ENCODE data around the gene SEZ6L2. TPM values are rescaled to one million over a fixed set of nuclear protein-coding genes. Genes with fewer than 3 reads are reported as not detected.

SEZ6L2 gene
- total and polyA plus RNA-seq, 9 of the 15 experiments (the other 6 are each of a cell fraction or from before 2014, with no cell fraction given): 0.10 to 2.1 (median 0.72) TPM

DNA sequence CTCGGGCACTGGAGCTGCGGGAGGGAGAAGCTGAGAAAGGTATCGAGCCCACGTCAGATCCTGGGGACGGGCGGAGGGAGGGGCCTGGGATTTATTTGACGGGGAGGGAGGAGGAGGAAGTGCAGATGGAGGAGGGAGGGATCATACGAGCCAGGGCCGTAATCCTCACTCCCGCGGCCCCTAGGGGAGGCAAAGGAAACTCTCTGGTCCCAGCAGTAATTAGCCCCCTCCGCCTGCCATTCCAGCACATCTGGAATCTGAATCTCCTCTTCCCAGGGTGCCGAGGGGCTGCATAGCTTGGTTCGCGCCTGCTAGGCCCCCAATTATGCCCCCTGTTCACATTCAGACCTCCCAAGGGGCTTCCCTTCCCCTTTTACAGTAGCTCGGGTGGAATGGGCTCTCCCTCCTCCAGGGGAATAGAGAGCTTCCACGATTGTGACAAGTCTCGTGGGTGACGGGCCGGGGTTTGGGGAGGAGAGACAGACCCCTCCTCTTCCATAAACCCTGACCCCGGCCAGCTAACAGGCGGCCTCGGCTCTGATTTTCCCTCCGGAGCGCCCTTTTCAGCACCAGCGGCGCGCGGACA is at the start of gene SEZ6L2 (continued):
- no peak for TF ChIP-seq ZNF583 (CRISPR knock-in tag; IDR thresholded peaks at IDR 0.05)
- 0 out of 4 replicates have a peak, but pooled peaks of 1 of the 2 experiments have one; percentile 61 for TF ChIP-seq SRF (CRISPR knock-in tag; IDR thresholded peaks at IDR 0.05)
- TF ChIP-seq ZNF140 (CRISPR knock-in tag; IDR thresholded peaks at IDR 0.05): no peak
- TF ChIP-seq, protein P1, sequence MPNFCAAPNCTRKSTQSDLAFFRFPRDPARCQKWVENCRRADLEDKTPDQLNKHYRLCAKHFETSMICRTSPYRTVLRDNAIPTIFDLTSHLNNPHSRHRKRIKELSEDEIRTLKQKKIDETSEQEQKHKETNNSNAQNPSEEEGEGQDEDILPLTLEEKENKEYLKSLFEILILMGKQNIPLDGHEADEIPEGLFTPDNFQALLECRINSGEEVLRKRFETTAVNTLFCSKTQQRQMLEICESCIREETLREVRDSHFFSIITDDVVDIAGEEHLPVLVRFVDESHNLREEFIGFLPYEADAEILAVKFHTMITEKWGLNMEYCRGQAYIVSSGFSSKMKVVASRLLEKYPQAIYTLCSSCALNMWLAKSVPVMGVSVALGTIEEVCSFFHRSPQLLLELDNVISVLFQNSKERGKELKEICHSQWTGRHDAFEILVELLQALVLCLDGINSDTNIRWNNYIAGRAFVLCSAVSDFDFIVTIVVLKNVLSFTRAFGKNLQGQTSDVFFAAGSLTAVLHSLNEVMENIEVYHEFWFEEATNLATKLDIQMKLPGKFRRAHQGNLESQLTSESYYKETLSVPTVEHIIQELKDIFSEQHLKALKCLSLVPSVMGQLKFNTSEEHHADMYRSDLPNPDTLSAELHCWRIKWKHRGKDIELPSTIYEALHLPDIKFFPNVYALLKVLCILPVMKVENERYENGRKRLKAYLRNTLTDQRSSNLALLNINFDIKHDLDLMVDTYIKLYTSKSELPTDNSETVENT (CRISPR knock-in tag; IDR thresholded peaks at IDR 0.05): no peak
- TF ChIP-seq RBBP5 (IDR thresholded peaks at IDR 0.05; ENCODE audit: borderline replicate concordance, insufficient read depth, low read length, poor library complexity, severe bottlenecking): no peak
- TF ChIP-seq, protein P2, sequence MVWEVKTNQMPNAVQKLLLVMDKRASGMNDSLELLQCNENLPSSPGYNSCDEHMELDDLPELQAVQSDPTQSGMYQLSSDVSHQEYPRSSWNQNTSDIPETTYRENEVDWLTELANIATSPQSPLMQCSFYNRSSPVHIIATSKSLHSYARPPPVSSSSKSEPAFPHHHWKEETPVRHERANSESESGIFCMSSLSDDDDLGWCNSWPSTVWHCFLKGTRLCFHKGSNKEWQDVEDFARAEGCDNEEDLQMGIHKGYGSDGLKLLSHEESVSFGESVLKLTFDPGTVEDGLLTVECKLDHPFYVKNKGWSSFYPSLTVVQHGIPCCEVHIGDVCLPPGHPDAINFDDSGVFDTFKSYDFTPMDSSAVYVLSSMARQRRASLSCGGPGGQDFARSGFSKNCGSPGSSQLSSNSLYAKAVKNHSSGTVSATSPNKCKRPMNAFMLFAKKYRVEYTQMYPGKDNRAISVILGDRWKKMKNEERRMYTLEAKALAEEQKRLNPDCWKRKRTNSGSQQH (CRISPR knock-in tag; IDR thresholded peaks at IDR 0.05): no peak
- TF ChIP-seq CXXC5 (CRISPR knock-in tag; IDR thresholded peaks at IDR 0.05): no peak; the same call in 1 of the 2 replicates
- TF ChIP-seq PRMT5 (CRISPR knock-in tag; IDR thresholded peaks at IDR 0.05): 0 out of 2 replicates have a peak, but pooled peaks have one; percentile 34
- no peak for TF ChIP-seq MYNN (IDR thresholded peaks at IDR 0.05)
- 0 out of 2 replicates have a peak, but pooled peaks have one; percentile 11 for TF ChIP-seq MYNN (CRISPR knock-in tag; IDR thresholded peaks at IDR 0.05)
- TF ChIP-seq HMG20B (CRISPR knock-in tag; IDR thresholded peaks at IDR 0.05): no peak
- TF ChIP-seq POLR3G (IDR thresholded peaks at IDR 0.05; ENCODE audit: extremely low read depth, insufficient read length, insufficient replicate concordance): no peak
- no peak for TF ChIP-seq ZNF384 (IDR thresholded peaks at IDR 0.05; ENCODE audit: low read depth, low read length)
- peak in 1 of 2 experiments; percentile 86; a peak in 1 of 4 replicates for TF ChIP-seq RCOR1 (IDR thresholded peaks at IDR 0.05; ENCODE audit: borderline replicate concordance in 1 of 2, low read depth in 2 of 2, low read length in 2 of 2)
- no peak for TF ChIP-seq ZNF57 (CRISPR knock-in tag; IDR thresholded peaks at IDR 0.05)
- TF ChIP-seq ZNF444 (CRISPR knock-in tag; IDR thresholded peaks at IDR 0.05): no peak
- TF ChIP-seq KAT8 (IDR thresholded peaks at IDR 0.05; ENCODE audit: low read depth): no peak
- TF ChIP-seq ZNF445 (CRISPR knock-in tag; IDR thresholded peaks at IDR 0.05; ENCODE audit: low read depth): no peak
- TF ChIP-seq HDGF (IDR thresholded peaks at IDR 0.05): no peak
- TF ChIP-seq HDAC6 (IDR thresholded peaks at IDR 0.05; ENCODE audit: low read depth, low read length): no peak
- TF ChIP-seq NFYB (IDR thresholded peaks at IDR 0.05; ENCODE audit: extremely low read depth, insufficient read length): no peak
- TF ChIP-seq NRF1 (conservative IDR thresholded peaks at IDR 0.05 in 1 of 2, IDR thresholded peaks at IDR 0.05 in 1 of 2): 0 out of 4 replicates have a peak, but pooled peaks of 1 of the 2 experiments have one; percentile 12
- no peak for TF ChIP-seq U2AF2 (optimal IDR thresholded peaks at IDR 0.05; ENCODE audit: low read depth, low read length)
- no peak for TF ChIP-seq RBM15 (IDR thresholded peaks at IDR 0.05; ENCODE audit: insufficient read depth, low read length)
- no peak for TF ChIP-seq ZNF696 (CRISPR knock-in tag; conservative IDR thresholded peaks at IDR 0.05)
- TF ChIP-seq TAL1 (IDR thresholded peaks at IDR 0.05): no peak
- no peak for TF ChIP-seq SMARCE1 (IDR thresholded peaks at IDR 0.05)
- TF ChIP-seq ZNF707 (CRISPR knock-in tag; conservative IDR thresholded peaks at IDR 0.05): no peak
- no peak for TF ChIP-seq TRIM28 (IDR thresholded peaks at IDR 0.05)

All from K562 (cell line).